Activated CD8-positive, alpha-beta memory T cell treated with anti-CD3 and anti-CD28 coated beads for 36 hours (primary cell): ENCODE results near the gene RAD23A. TPM values are rescaled to one million over a fixed set of nuclear protein-coding genes. Genes with fewer than 3 reads are reported as not detected.
"Not testable (repeated sequence)": the region's sequence is repeated elsewhere in the genome, so short reads cannot be mapped to it uniquely, and the experiment has no call there.

Experiments used
- CTCF ChIA-PET: fragments of 350-600 bp; sonication (Branson Sonifier 250); formaldehyde crosslinking; loops from one replicate; lab custom pipeline; 2021; ENCODE audit warnings: antibody characterized with exemption; lab: Charles Lee
- POLR2A ChIA-PET: fragments of 350-600 bp; sonication (Branson Sonifier 250); formaldehyde crosslinking; loops from one replicate; lab custom pipeline; 2021; ENCODE audit warnings: antibody characterized with exemption; lab: Charles Lee
- total RNA-seq, 2 experiments: library from RNA; stranded (reverse); gene quantifications; one replicate each; pipeline ENCODE4 v1.2.3, GENCODE V29; 2021

The RAD23A gene
- total RNA-seq, 2 experiments from 2014 or later = 216 to 220 TPM

- POLR2A ChIA-PET = interaction anchor here (0.6 kb wide), 1 partner anchor 200 kb away, joined by 3 read pairs; no protein-coding TSS in a partner anchor
- CTCF ChIA-PET = interaction anchor here (0.7 to 6.8 kb wide), 10 partner anchors 8 to 471 kb away, joined by 3 to 83 read pairs (median 3); partner anchors contain the start of genes FARSA and GCDH
Observed at GRCh38 chr19:12967907-12968306, 22.2 kb downstream of the RAD23A start.

GRCh38 chr19:12969292-12969988 is 23.8 kb downstream of the RAD23A start, which contains the start of gene DAND5:
DAND5 (plus strand) TSS chr19:12969576; CDS start chr19:12969661, 85 bp downstream.
- POLR2A ChIA-PET = no interaction called here
- CTCF ChIA-PET = interaction anchor here (4.0 to 6.8 kb wide), 2 partner anchors 7 to 124 kb away, joined by 14 to 83 read pairs; no protein-coding TSS in a partner anchor

GRCh38 chr19:12970070-12970820 is 24.6 kb downstream of the RAD23A start:
- CTCF ChIA-PET = interaction anchor here (4.0 to 6.8 kb wide), 2 partner anchors 6 to 124 kb away, joined by 14 to 83 read pairs; no protein-coding TSS in a partner anchor
- POLR2A ChIA-PET = no interaction called here

- ChIA-PET CTCF (no interaction called here), POLR2A (no interaction called here)
Observed at GRCh38 chr19:12973236-12973635, 27.6 kb downstream of the RAD23A start.

GRCh38 chr19:12974301-12975220 is 28.9 kb downstream of the RAD23A start:
- CTCF ChIA-PET = interaction anchor here (2.1 to 7.2 kb wide), 4 partner anchors 8 to 120 kb away, joined by 5 to 126 read pairs (median 96); partner anchors contain the start of gene DAND5
- POLR2A ChIA-PET = interaction anchor here (0.7 kb wide), 1 partner anchor 9 kb away, joined by 3 read pairs; no protein-coding TSS in a partner anchor

GRCh38 chr19:12975221-12975741 is 29.6 kb downstream of the RAD23A start:
- CTCF ChIA-PET = interaction anchor here (1.0 to 7.2 kb wide), 7 partner anchors 9 to 157 kb away, joined by 3 to 126 read pairs (median 5); partner anchors contain the start of gene DAND5
- POLR2A ChIA-PET = no interaction called here

- POLR2A ChIA-PET = not testable (repeated sequence)
Observed at GRCh38 chr19:12976109-12976508, 30.4 kb downstream of the RAD23A start.

GRCh38 chr19:12979974-12980373 is 34.3 kb downstream of the RAD23A start:
- CTCF ChIA-PET = interaction anchor here (0.6 to 7.2 kb wide), 5 partner anchors 13 to 114 kb away, joined by 3 to 126 read pairs (median 6); no protein-coding TSS in a partner anchor
- POLR2A ChIA-PET = no interaction called here

More at GRCh38 chr19:12976109-12976508, 30.4 kb downstream of the RAD23A start:
- CTCF ChIA-PET = interaction anchor here (0.9 to 7.2 kb wide), 9 partner anchors 9 to 156 kb away, joined by 3 to 126 read pairs (median 5); partner anchors contain the start of gene DAND5

GRCh38 chr19:12982648-12983047 is 37.0 kb downstream of the RAD23A start:
- ChIA-PET POLR2A (no interaction called here), CTCF (interaction anchor here (1.1 to 3.1 kb wide), 4 partner anchors 17 to 111 kb away, joined by 3 to 25 read pairs (median 12); no protein-coding TSS in a partner anchor)

GRCh38 chr19:12983091-12983490 is 37.4 kb downstream of the RAD23A start:
- POLR2A ChIA-PET = no interaction called here
- CTCF ChIA-PET = interaction anchor here (1.1 to 3.2 kb wide), 5 partner anchors 17 to 111 kb away, joined by 3 to 25 read pairs (median 15); no protein-coding TSS in a partner anchor

- POLR2A ChIA-PET = no interaction called here
Observed at GRCh38 chr19:12983542-12984142, 38.0 kb downstream of the RAD23A start.

GRCh38 chr19:12984143-12984627 is 38.5 kb downstream of the RAD23A start:
- ChIA-PET POLR2A (no interaction called here), CTCF (interaction anchor here (0.6 to 3.2 kb wide), 9 partner anchors 15 to 111 kb away, joined by 3 to 19 read pairs (median 3); no protein-coding TSS in a partner anchor)

More at GRCh38 chr19:12983542-12984142, 38.0 kb downstream of the RAD23A start:
- CTCF ChIA-PET = interaction anchor here (0.6 to 3.2 kb wide), 9 partner anchors 17 to 111 kb away, joined by 3 to 25 read pairs (median 4); no protein-coding TSS in a partner anchor

- CTCF ChIA-PET = interaction anchor here (1.0 to 3.2 kb wide), 6 partner anchors 14 to 109 kb away, joined by 3 to 19 read pairs (median 4); no protein-coding TSS in a partner anchor
- POLR2A ChIA-PET = no interaction called here
Observed at GRCh38 chr19:12984683-12985048, 39.0 kb downstream of the RAD23A start.

- ChIA-PET CTCF (interaction anchor here (1.0 to 3.2 kb wide), 6 partner anchors 14 to 132 kb away, joined by 3 to 19 read pairs (median 4); no protein-coding TSS in a partner anchor), POLR2A (no interaction called here)
Observed at GRCh38 chr19:12985049-12985776, 39.6 kb downstream of the RAD23A start.

- ChIA-PET POLR2A (no interaction called here), CTCF (interaction anchor here (0.8 to 1.0 kb wide), 3 partner anchors 75 to 131 kb away, joined by 3 read pairs; no protein-coding TSS in a partner anchor)
Observed at GRCh38 chr19:12986726-12987125, 41.1 kb downstream of the RAD23A start.

- POLR2A ChIA-PET = no interaction called here
- CTCF ChIA-PET = interaction anchor here (1.0 kb wide), 1 partner anchor 74 kb away, joined by 3 read pairs; no protein-coding TSS in a partner anchor
Observed at GRCh38 chr19:12987190-12987589, 41.5 kb downstream of the RAD23A start.
